ENCODE data around the gene MORN5.

DNA sequence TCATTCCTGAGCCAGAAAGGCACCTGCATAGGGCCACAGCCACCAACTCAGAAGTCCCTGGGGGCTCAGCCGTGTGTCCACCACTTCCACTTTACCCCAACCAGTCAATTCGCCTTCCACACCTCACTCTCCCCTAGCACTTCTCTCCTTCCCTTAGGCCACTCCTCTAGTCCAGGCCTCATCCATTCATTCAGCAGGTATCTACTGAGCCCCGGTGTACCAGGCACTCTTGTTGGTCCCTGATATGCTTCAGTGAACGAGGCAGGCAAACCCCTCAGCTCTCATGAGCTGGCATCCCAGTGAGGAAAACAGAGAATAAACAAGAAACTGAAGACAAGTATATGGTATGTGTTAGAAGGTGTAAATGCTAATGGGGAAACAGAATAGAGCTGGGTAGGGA lies 28.9 kb upstream of the MORN5 start:
- no peak for TF ChIP-seq MAZ (IDR thresholded peaks at IDR 0.05; ENCODE audit: borderline replicate concordance, low read depth, low read length)
- no peak for TF ChIP-seq JUN (IDR thresholded peaks at IDR 0.05)
- TF ChIP-seq, protein P1, sequence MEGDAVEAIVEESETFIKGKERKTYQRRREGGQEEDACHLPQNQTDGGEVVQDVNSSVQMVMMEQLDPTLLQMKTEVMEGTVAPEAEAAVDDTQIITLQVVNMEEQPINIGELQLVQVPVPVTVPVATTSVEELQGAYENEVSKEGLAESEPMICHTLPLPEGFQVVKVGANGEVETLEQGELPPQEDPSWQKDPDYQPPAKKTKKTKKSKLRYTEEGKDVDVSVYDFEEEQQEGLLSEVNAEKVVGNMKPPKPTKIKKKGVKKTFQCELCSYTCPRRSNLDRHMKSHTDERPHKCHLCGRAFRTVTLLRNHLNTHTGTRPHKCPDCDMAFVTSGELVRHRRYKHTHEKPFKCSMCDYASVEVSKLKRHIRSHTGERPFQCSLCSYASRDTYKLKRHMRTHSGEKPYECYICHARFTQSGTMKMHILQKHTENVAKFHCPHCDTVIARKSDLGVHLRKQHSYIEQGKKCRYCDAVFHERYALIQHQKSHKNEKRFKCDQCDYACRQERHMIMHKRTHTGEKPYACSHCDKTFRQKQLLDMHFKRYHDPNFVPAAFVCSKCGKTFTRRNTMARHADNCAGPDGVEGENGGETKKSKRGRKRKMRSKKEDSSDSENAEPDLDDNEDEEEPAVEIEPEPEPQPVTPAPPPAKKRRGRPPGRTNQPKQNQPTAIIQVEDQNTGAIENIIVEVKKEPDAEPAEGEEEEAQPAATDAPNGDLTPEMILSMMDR (IDR thresholded peaks at IDR 0.05), result no peak
- TF ChIP-seq ZFP36 (IDR thresholded peaks at IDR 0.05; ENCODE audit: borderline replicate concordance, partially characterized antibody), result no peak
- no peak for TF ChIP-seq HOXB5 (CRISPR knock-in tag; IDR thresholded peaks at IDR 0.05)
